ENCODE results near the gene OSCP1. TPM values are rescaled to one million over a fixed set of nuclear protein-coding genes. Genes with fewer than 3 reads are reported as not detected.

Gene OSCP1, protein sequence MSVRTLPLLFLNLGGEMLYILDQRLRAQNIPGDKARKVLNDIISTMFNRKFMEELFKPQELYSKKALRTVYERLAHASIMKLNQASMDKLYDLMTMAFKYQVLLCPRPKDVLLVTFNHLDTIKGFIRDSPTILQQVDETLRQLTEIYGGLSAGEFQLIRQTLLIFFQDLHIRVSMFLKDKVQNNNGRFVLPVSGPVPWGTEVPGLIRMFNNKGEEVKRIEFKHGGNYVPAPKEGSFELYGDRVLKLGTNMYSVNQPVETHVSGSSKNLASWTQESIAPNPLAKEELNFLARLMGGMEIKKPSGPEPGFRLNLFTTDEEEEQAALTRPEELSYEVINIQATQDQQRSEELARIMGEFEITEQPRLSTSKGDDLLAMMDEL
- total RNA-seq (1 to 10 TPM; 1.1 to 3.3 (median 1.4) TPM), polyA plus RNA-seq (1 to 10 TPM in 1 of 3 donors, under 1 TPM in 2; 0.70 to 1.8 (median 0.76) TPM)
- long read RNA-seq, donor 1, partial matches to known transcripts = 0 of 2 reads
- long read RNA-seq, donor 1, other reads (novel, unspliced or antisense) = 0 of 2 reads
- long read RNA-seq, donor 2 = 0 reads

DNA sequence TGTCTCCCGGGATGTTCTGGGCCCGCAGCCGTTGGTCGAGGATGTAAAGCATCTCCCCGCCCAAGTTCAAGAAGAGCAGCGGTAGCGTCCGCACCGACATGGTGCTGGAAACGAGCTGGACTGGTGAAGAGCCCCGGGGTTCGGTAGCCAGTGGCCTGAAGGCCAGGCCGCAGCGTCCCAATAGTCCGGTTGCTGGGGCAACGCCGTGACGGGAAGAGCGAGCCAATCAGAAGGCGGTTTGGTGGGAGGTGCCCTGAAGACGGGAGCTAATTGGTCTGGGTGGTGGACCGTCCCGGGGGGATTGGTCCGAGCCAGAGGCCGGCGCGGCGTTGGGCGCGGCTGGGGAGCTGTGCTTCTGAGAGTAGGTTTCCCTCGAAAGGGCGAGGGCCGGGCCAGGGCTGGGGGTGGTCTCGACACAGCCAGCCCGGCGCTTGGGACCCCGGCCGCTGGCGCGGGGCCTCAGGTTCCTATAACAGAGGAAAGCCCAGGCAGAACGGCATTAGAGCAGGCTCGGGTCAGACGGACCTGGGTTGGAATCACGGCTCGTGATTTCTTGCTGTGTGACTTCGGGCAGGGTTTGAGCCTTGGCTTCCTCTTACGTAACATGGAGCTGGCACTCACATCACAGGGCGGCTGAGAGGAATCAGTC, at the start of gene OSCP1:
OSCP1 (minus strand) TSS at position 182 of the 649 bp plus-strand sequence; CDS start at position 100, 82 bp downstream.
- H3K9me3 ChIP-seq = no peaks in the 10 kb centered on the region
- peak within 1 kb of the TSS; percentile 91 to 98 (median 96) for H3K27ac ChIP-seq
- peak; percentile 95 for DNase-seq
- no peak for TF ChIP-seq CTCF (IDR thresholded peaks at IDR 0.05 in 8 of 11, conservative IDR thresholded peaks at IDR 0.05 in 3 of 11)
- peak in 2 of 3 donors; percentile 51 to 85 for TF ChIP-seq POLR2A (IDR thresholded peaks at IDR 0.05)
- TF ChIP-seq POLR2AphosphoS5 (IDR thresholded peaks at IDR 0.05) = peak; percentile 98
- H3K27me3 ChIP-seq (replicated peaks in 1 of 7) = no peaks in the 10 kb centered on the region
- H3K4me1 ChIP-seq = peaks cover 0 to 50% (median 14%) of the 10 kb centered on the region in 6 donors
- WGBS, 5 donors = 0 to 3% (median 2%) methylated on average over 21 to 48 of the region's 48 CpGs
- intact Hi-C loops (cut with DNase I; ENCODE audit: low total_unique reads) = no loop called here
- H3K36me3 ChIP-seq = peaks cover 0 to 15% (median 12%) of the 10 kb centered on the region in 6 donors
- H3K4me3 ChIP-seq = peak within 1 kb of the TSS; percentile 38 to 69 (median 53)

DNA sequence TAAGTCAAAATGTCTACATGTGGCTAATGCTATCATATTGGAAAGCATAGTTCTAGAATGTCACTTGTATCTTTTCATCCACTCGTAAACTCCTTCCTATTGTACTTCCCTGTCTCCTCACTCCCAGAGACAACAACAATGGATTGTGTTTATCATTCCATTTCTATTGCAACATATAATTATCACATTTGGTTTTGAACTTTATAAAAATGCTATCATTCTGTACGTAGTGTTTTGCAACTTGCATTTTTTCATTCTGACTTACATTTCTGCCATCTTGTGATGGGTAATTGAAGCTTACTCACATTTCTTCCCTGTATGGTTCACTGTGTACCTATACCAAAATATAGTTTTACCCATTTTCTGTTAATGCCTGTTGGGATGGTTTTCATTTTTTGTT, 47.0 kb upstream of the OSCP1 start:
- 74 to 99% (median 80%) methylated on average over 2 of the region's 2 CpGs for WGBS, 5 donors
- intact Hi-C loops (cut with DNase I; ENCODE audit: low total_unique reads) = no loop called here
- no peak for DNase-seq
- no peaks in the 10 kb centered on the region for H3K4me1 ChIP-seq
- no peaks in the 10 kb centered on the region for H3K9me3 ChIP-seq
- no peak overlapping the region for H3K27ac ChIP-seq
- TF ChIP-seq CTCF (IDR thresholded peaks at IDR 0.05 in 8 of 11, conservative IDR thresholded peaks at IDR 0.05 in 3 of 11) = no peak
- H3K4me3 ChIP-seq = no peak overlapping the region
- H3K27me3 ChIP-seq (replicated peaks in 1 of 7) = no peaks in the 10 kb centered on the region
- no peaks in the 10 kb centered on the region for H3K36me3 ChIP-seq

DNA sequence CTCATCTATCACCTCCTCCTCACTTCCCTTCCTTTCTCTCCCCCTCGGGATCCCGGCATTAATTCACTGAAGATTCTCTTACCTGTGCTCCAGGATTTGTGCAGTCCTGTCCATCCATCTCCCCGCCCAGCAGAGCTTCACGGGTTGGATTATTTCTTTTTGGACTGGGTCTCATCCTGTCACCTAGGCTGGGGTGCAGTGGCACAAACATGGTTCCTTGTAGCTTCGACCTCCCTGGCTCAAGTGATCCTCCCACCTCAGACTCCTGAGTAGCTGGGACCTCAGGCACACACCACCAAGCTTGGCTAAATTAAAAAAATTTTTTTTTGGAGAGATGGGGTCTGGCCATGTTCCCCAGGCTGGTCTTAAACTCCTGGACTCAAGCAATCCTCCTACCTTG, 44.7 kb upstream of the OSCP1 start:
- Histone ChIP-seq H3K36me3 (no peaks in the 10 kb centered on the region), H3K27ac (no peak overlapping the region), H3K4me3 (no peak overlapping the region), H3K9me3 (no peaks in the 10 kb centered on the region), H3K27me3 (replicated peaks in 1 of 7) (no peaks in the 10 kb centered on the region), H3K4me1 (no peaks in the 10 kb centered on the region)
- TF ChIP-seq CTCF (IDR thresholded peaks at IDR 0.05 in 8 of 11, conservative IDR thresholded peaks at IDR 0.05 in 3 of 11) = no peak
- intact Hi-C loops (cut with DNase I; ENCODE audit: low total_unique reads) = no loop called here
- WGBS, 5 donors = 73 to 89% (median 85%) methylated on average over 5 of the region's 5 CpGs
- peak; percentile 33 for DNase-seq

- Histone ChIP-seq H3K9me3 (no peaks in the 10 kb centered on the region), H3K27me3 (replicated peaks in 1 of 7) (no peaks in the 10 kb centered on the region), H3K27ac (no peak overlapping the region), H3K36me3 (no peaks in the 10 kb centered on the region), H3K4me1 (peaks cover 0 to 4% (median 0%) of the 10 kb centered on the region in 6 donors), H3K4me3 (no peak overlapping the region)
- WGBS, 5 donors = 87 to 96% (median 90%) methylated on average over 9 of the region's 9 CpGs
- peak; percentile 6 for DNase-seq
- TF ChIP-seq POLR2A (IDR thresholded peaks at IDR 0.05) (no peak), POLR2AphosphoS5 (IDR thresholded peaks at IDR 0.05) (no peak), CTCF (IDR thresholded peaks at IDR 0.05 in 8 of 11, conservative IDR thresholded peaks at IDR 0.05 in 3 of 11) (no peak)
- intact Hi-C loops (cut with DNase I; ENCODE audit: low total_unique reads) = no loop called here
Observed at GRCh38 chr1:36493524-36493923, 43.3 kb upstream of the OSCP1 start.
